NOMO-1 treated with DMSO at 0.1 percent for 48 hours (cell line): ENCODE data around the gene PPP6R2.

Experiments used
- DNase-seq: peaks from one replicate; lab custom pipeline; 2025; ENCODE audit not compliant: unreplicated experiment; lab: John Stamatoyannopoulos, UW

PPP6R2 gene

GRCh38 chr22:50467341-50467740 is 124.2 kb downstream of the PPP6R2 start:
- DNase-seq = no peak

DNA sequence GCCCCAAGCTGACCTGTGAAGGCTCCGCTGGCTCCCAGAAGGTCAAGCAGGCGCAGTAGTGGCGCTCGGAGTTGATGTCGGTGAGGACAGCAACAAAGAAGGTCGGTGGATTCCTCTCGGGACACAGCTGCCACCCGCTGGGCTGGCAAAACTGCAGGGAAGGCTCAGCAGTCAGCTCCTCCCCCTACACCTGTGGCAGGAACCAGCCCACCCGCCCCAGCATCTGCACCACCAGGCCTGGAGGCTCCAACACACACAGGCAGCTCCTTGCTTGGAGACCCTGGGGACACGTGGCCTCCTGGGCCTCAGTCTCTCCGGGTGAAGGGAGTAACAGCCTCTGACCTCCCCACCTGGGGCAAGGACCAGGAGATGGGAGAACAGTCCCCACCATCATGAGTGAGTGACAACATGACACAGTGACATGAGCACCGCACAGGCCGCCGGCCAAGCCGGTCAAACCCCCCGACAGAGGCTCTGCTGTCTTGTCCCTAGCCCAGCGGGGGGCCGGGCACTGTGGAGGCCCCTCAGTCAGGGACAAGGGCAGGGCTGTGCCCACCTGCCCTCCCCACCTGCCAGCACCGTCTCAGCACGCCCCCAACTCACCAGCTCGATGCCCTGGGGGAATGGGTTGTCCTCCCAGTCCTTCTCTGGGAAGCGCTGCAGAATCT is 124.8 kb downstream of the PPP6R2 start:
- DNase-seq = no peak

DNA sequence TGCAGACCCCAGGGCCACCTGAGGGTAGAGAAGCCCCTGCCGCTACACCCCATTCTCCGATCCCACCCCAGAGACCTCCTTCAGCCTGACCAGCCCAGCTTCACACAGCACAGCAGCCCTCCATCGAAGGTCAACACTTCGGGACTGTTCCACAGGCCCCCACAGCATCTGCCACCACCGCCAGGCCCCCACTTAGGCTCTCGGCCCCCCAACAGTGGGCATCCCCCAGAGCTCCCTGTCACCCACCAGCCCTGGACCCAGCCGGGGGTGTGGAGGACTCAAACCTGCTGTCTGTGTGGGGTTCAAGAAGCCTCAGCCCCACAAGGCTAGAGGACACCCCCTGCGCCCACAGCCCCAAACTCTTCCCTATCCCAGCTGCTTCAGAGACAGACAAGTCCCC is 125.5 kb downstream of the PPP6R2 start:
- no peak for DNase-seq

- peak; percentile 81 for DNase-seq
Observed at GRCh38 chr22:50469377-50470305, 126.5 kb downstream of the PPP6R2 start.

- no peak for DNase-seq
Observed at GRCh38 chr22:50470491-50470890, 127.4 kb downstream of the PPP6R2 start.

GRCh38 chr22:50471197-50471847 is 128.2 kb downstream of the PPP6R2 start:
- DNase-seq = no peak

DNA sequence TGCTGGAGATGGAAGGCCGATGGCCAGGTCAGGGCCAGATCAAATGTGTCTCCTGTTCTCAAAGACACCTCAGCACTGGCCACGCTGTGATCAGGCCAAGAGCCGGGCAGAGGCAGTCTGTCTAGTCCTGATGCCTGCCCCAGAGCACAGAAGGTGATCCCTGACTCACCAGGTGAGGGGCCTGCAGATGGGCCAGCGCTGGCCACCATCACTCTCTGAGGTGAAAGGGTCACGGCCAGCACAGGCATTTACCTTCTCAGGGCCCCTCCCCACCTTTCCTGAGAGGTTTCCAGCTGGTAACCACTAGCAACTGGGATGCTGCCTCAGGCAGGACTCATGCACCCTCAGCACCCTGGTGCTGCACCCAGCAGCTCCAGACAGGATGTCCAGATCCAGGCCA is 128.8 kb downstream of the PPP6R2 start:
- no peak for DNase-seq

- DNase-seq = no peak
Observed at GRCh38 chr22:50473088-50473487, 130.0 kb downstream of the PPP6R2 start.

GRCh38 chr22:50473855-50474671 is 130.9 kb downstream of the PPP6R2 start:
- peak; percentile 21 for DNase-seq

DNA sequence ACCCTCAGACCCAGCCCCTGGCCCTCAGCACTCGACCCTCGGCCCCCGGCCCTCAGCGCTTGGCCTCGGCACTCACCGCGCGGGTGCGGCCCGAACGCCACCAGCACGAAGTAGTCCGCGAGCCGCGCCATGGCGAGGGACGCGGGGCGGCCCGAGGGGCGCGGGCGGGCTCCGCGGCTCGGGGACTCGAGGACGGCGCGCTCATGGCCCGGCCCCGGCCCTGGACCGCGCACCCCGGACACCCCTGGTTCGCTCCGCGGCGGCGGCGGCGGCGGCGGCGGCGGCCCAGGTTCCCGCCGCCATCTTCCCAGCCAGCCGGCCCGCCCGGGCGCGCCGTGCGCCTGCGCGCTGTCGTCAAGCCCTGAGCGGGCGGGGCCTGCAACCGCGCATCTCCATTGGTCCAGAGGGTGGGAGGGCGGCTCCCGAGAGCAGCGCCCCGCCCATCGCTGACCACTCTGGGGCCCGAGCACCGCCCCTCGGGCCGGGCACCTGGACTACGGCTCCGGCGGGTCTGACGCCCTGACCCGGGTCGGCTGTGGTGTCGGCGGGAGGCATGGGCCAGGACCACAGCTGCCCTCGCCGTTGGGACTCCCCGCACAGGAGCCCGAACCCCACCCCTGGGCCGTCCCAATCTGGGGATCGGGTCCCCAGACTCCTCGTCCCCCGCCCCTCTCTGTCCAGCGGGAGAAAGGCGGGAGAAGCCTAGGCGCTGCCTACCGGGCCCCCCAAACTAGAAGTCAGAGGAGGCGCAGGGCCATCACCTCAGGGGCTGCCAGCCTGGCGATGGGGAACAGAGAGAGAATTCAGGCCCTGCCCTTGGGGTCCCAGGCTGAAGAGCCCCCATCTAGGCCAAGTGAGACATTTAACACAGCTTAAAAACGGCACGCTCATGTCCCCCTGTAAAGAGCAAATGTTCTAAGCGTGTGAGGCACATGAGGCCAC is 131.9 kb downstream of the PPP6R2 start, which contains the start of gene SBF1:
Gene SBF1, minus strand, starts transcription at position 326 of the 942 bp plus-strand sequence. Its CDS starts 195 bp downstream, at position 131.
- peak; percentile 79 for DNase-seq

- DNase-seq = no peak
Observed at GRCh38 chr22:50475652-50476002, 132.5 kb downstream of the PPP6R2 start.

GRCh38 chr22:50476868-50477267 is 133.7 kb downstream of the PPP6R2 start:
- DNase-seq = no peak

DNA sequence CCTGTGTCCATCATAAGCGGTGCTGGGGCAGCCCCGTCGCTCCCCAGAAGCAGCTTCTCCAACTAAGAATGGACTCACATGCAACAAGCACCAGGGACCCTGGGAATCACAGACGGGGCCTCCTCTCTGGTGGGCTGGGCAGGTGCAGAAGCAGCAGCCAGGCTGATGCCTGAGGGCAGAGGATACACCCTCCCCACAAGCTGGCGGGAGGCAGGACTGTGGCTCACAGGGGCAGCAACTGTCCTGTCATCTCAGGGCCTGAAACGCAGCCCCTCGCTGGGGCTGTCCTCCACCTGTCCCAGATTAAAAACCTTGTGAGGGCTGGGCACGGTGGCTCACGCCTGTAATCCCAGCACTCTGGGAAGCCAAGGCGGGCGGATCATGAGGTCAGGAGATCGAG is 134.8 kb downstream of the PPP6R2 start:
- no peak for DNase-seq

DNA sequence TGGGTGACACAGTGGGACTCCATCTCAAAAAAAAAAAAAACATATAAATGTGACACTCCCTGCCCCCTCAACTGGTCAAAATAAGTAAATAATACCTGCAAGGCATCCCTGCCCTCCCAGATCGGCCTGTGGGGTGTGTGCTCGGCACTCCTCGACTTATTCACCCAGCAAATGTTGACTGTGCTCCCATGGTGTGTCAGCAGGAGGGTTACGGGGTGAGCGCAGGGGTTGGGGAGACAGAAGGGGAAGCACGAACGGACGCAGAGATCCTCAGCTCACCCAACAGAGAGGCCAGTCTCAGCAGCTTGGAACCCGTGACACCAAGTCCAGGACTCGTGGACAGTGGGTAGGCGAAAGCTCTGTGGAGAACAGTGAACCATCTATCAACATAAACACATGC is 136.6 kb downstream of the PPP6R2 start:
- no peak for DNase-seq

GRCh38 chr22:50481045-50481439 is 137.9 kb downstream of the PPP6R2 start:
- DNase-seq = no peak

DNA sequence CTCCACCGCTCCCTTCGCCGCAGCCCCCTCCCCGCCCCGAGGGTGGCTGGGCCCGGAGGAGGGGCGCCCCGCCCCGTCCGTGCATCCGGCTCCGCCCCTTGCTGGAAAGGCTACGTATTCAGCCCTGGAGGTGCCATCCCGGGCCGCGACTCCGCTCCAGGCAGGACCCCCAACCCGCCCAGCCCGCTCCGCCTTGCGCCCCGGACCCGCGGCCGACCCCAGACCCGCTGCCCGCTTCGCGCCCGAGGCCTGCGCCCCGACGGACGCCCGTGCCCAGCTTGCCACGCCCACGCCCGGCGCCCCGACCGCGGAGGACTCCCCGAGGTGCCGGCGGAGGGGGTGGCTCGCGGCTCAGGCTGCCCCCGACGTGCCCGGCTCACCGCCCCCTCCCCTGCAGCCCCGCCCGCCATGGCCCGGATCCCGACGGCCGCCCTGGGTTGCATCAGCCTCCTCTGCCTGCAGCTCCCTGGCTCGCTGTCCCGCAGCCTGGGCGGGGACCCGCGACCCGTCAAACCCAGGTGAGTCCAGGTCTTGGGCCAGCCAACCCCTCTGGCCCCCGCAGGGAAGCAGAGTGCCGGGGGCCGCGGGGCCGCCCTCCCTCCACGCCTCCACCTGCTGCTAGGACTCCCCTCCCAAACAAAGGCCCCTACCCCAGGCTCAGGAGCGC is 138.4 kb downstream of the PPP6R2 start, which contains the start of gene ADM2:
Gene ADM2, plus strand, starts transcription at position 104 of the 667 bp plus-strand sequence. Its CDS starts 305 bp downstream, at position 409.
- DNase-seq = no peak

- no peak for DNase-seq
Observed at GRCh38 chr22:50482107-50483074, 139.3 kb downstream of the PPP6R2 start.

DNA sequence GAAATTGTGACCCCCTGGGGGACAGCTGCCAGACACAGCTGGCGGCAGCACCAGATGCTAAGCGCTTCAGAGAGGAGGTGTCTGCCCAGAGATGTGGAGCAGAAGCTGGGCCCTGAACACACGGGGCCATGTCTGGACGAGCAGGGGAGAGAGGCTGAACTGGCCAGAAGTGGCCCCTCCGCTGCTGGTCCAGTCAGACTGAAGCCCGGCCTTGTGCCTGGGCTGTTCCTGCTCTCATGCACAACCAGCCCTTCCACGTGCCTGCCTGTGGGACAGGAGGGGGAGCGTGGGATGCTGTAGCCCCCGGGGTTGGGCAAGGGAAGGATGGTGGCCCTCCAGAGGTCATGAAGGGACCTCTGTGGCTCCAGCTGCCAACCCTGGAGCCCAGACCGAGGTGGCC is 140.0 kb downstream of the PPP6R2 start:
- DNase-seq = no peak
